ENCODE data around the gene RAB11B.
"Not testable (repeated sequence)": the region's sequence is repeated elsewhere in the genome, so short reads cannot be mapped to it uniquely, and the experiment has no call there.

The RAB11B gene

DNA sequence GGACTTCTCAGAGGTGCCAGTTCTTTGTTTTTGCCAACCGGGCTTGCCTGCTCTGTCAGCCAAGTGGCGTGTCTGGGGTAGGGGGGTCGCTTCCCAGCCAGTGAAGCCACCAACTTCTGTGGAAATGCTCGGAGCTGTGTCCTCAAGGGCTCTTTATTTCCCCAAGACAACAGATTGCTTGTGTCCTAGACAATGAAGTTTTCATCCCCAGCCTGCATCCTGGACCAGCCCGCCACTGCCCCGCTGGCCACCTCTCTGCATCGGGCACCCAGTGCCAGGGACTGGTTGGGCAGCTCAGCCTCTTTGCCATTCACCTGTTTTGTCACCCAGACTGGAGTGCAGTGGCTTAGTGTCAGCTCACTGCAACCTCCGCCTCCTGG, 3.7 kb downstream of the RAB11B start:
- DNase-seq (ENCODE audit: low read depth), result no peak

DNA sequence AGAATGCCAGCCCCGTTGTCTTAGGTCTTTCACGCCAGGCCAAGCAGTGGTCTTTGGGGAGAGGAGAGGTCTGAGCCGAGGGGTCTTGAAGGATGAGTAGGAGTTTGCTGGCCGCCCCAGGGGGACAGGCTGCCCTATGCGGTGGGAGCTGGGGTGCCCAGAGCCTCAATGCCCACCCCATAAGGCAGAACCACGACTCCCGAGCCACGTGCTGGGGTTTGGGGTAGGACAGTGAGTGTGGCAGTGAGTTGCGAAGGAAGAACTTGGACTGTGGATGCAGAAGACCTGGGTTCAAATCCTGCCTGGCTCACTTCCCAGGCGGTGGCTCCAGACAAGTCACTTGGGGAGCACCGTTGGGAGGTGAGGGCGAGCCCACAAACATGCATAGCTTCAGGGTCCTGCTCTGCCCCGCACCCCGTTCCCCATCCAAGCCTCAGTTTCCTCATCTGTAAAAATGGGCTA, 5.5 kb downstream of the RAB11B start:
- DNase-seq (ENCODE audit: low read depth), result no peak

DNA sequence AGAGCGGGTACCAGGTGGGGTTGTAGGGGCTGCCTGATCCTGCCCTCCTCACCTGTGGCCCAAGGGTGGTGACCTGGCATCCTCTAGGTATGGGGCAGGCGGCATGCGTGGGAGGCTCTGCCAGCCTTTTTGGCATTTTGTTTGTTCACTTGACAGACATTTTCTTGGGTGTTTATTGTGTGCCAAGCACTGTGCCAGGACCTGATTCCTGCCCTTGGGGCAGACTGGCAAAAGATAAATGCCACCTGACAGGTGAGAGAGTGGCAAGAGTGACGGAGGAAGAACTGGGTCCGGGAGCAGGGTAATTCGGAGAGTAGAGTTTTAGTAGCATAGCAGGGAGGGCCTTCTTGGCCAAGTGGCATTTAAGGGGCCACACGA, 6.0 kb downstream of the RAB11B start:
- no peak for DNase-seq (ENCODE audit: low read depth)

DNA sequence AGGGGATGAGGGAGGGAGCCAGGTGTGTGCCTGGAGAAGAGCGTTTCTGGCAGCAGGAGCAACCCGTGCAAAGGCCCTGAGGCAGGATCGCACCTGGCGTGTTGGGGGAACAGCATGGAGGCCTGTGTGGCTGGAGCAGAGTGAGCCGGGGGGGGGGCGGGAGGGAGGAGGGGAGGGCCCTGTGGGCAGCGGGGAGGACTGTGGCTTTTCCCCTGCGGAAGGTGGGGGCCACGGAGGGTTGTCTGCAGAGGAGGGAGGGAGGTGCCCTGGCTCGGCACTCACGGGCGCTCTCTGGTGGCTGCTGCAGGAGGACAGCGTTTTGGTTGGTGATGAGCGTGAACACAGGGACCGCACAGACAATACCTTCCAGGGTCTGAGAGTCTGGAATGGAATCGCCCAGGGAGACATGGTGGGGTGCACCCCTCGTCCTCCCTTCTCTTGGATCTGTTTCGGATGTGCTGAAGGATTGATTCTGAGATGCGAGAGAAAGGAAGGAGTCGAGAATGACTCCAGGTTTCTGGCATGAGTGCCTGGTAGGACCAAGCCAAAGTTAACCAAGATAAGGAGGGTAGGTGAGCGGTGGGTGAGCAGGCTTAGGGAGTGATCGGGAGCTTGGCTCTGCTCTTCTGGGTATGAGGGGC, 6.5 kb downstream of the RAB11B start:
- DNase-seq (ENCODE audit: low read depth), result peak; percentile 27

DNA sequence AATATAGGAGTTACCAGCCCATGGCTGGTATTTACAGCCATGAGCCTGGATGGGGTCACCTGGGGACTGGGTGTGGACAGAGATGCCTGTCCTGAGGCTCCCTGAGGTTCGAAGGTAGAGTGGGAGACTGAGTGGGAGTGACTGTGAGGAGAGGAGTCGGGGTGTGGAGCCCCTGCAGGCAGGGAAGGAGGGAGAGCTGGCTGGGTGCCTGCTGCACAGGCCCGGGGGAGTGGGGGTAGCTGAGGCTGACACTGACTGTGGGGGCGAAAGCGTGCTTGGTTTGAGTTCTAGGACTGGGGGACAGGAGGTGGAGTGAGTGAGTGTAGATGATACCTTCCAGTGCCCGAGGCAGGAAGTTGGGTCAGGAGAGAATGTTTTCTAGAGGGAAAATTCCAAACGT, 7.1 kb downstream of the RAB11B start:
- no peak for DNase-seq (ENCODE audit: low read depth)

DNA sequence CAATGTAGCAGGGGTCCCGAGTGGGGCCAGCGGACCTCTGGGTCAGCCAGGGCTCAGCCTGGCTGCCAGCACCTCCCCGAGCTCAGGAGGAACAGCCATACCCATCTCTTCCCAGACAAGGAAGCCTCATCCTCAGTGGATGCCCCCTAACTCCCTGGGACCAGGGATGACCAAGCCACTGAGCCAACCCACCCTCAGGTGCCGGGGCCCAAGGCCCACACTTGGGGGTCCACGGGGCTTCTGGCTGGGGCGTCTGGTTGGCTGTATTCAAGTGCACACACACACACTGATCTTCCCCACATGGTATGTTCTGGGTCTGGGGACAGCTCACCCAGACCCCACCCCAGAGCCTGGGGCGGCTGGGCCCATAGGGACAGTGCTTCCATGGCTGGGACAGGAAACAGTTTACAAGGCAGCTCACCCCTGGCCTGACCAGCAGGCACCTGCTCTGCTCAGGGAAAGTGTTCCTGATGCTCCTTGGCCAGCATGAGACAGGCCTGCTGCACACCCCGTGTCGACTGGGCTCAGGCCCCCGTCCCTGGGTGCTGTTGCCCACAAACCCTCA, 7.7 kb downstream of the RAB11B start:
- DNase-seq (ENCODE audit: low read depth), result no peak

DNA sequence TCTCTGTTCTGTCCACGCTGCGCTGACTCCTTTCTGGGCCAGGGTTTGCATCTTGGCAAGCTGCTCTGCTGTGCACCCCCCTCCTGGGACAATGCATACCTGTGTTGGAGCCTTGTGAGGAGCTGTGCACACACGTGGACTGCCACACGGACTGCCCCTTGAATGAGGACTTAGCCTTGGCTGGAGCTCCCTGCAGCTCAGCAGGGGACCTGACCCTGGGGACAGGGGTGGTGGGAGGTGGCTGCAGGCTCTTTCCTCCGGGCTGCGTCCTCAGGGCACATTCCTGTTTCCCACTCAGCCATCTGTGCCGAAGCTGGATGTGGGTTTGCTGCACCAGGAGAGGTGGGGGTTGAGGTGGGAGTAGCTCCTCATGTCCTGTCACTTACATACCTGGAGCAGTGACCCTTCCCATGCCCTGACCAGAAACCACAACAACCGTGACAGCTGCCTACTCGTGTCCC, 8.2 kb downstream of the RAB11B start:
- no peak for DNase-seq (ENCODE audit: low read depth)

DNA sequence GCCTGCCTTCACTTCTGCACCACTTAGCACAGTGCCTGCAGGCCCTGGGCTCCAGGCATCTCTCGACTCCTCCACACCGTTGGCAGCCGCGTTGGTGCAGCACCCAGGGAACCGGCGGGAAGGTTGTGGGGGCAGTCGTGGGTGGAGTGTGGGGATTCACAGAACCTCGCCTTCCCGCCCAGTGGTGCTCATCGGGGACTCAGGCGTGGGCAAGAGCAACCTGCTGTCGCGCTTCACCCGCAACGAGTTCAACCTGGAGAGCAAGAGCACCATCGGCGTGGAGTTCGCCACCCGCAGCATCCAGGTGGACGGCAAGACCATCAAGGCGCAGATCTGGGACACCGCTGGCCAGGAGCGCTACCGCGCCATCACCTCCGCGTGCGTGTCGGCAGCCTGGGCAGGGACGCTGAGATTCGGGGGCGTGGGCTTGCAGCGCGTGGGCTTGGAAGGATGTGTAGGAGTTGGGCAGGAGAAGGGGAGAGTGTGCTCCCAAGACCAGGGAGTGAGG, 9.6 kb downstream of the RAB11B start:
- DNase-seq (ENCODE audit: low read depth), result no peak

DNA sequence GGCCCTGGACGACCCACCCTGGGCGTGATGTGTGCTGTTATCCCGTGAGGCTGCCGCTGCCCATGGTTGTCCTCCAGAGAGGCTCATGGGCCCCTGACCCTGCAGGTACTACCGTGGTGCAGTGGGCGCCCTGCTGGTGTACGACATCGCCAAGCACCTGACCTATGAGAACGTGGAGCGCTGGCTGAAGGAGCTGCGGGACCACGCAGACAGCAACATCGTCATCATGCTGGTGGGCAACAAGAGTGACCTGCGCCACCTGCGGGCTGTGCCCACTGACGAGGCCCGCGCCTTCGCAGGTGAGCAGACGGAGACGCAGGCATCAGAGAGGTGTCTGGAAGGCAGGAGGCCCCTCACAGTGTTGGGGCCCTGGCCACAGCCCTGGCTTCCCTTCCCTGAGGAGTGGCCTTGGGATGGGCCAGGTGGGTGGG, 11.8 kb downstream of the RAB11B start:
- no peak for DNase-seq (ENCODE audit: low read depth)

DNA sequence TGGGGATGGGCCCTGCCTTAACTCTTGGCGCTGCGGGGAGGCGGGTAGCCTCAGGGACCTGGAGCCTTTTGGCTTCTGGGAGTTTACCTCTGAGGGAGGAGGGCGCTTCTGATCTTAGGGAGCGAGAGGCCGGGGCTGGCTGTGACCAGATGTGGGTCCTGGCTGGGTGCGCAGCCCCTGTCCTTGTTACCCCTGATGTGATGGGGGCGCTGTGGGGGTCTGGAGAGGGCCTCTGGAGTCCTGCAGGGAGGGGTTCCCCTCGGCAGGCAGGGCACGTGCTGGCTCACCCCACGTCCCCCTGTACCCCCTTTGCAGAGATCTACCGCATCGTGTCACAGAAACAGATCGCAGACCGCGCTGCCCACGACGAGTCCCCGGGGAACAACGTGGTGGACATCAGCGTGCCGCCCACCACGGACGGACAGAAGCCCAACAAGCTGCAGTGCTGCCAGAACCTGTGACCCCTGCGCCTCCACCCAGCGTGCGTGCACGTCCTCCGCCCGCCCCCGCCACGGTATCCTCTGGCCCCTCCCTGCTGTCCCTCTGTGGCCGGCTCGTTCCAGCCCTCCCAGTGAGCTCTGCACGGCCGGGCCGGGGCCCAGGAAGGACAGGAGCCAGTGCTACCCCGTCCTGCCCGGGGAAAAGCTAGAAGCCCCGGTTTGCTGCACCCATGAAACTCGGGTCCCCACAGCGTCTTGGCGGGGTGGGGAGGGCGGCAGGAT, 13.1 kb downstream of the RAB11B start:
- no peak for DNase-seq (ENCODE audit: low read depth)

DNA sequence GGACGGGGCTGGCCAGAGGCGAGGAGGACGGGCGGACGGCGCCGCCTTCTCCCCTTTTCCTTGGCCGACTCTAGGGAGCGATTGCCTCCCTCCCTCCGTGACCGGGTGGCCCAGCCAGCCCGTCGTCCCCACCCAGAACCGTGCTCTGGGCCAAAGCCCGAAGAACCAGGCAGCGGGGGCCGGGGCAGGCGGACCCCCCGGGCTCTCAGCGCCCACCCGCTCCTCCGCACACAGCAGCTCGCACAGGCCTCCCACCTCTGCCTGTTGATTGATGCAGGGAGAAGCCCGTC, 13.6 kb downstream of the RAB11B start:
- no peak for DNase-seq (ENCODE audit: low read depth)

DNA sequence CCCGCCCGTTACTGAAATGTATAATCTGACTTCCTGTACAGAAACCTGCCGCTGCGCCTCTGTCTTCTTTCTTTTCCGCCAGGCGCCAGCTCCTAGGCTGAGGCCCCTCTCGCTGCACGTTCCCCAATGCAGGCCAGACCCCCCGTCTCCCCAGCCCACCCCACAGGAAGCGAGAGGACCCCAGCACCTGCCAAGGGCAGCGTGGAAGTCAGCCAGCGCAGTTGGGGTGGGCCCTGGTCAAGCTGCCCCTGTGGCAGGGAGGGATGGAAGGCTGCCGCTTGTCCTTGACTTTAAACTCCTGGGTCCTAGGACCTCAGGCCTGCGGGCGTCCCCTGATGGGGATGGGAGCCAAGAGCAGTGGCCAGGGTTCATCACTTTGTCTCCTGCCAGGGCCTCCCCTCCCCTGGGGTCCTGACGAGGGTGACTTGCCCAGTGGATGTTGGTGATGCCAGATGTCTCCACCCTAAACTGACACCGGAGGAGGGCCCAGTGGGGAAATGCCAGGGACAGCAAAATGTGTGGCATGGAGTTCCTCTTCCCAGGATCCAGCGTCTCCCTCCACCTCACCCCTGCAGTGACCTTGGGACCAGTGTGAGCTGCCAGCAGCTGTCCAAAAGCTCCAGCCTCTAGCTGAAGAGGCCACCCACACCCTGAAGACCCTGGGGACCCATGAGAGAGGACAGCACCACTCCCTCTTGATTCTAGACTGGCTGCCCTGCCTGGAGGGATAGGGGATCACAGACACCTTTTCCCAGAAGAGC, 14.4 kb downstream of the RAB11B start:
- no peak for DNase-seq (ENCODE audit: low read depth)

DNA sequence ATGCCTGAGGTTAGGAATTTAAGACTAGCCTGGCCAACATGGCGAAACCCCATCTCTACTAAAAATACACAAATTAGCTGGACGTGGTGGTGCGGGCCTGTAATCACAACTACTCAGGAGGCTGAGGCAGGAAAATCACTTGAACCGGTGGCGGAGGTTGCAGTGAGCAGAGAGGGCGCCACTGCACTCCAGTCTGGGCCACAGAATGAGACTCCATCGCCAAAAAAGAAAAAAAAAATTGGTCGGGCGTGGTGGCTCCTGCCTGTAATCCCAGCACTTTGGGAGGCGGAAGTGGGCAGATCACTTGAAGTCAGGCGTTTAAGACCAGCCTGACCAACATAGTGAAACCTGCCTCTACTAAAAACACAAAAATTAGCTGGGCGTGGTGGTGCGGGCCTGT, 20.6 kb downstream of the RAB11B start:
- not testable (repeated sequence) for DNase-seq (ENCODE audit: low read depth)

DNA sequence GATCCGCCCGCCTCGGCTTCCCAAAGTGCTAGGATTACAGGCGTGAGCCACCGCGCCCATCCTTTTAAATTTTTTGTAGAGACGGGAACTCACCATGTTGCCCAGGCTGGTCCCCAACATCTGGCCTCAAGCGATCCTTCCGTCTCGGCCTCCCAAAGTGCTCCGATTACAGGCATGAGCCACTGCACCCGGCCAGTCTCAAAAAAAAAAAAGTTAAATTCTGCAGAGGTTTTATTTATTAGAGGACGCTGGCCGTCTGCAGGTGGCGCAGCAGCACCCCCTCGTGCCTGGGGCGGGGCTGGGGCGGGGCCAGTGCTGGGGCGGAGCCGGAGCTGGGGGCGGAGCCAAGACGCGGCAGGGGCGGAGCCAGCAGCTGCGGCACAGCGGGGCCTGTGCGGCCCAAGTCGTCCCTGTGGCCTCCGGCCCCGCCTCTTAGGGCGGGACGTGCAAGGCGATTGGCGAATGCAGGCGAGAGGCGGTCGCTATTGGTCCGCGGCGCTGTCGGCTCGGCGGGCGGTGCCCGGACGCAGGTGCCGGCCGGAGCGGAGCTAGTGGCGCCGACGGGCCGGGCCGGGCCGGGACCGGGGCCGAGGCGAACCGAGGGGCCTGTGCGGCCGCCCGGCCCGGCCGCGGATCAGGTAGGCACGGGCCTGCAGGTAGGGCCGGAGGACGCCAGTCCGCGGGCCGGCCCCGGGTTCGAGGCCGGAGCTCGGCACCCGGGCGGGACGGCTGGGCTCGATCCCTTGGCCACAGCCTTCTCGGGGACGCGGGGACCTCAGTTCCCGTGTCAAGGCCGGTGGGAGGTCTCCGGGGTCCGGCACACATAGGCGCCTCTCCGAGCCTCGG, 22.8 kb downstream of the RAB11B start, which contains the start of gene MARCHF2:
TSS of gene MARCHF2 (plus strand) at position 523 of the 846 bp plus-strand sequence. CDS start 8,536 bp downstream, outside the sequence.
- DNase-seq (ENCODE audit: low read depth), result peak; percentile 90

DNA sequence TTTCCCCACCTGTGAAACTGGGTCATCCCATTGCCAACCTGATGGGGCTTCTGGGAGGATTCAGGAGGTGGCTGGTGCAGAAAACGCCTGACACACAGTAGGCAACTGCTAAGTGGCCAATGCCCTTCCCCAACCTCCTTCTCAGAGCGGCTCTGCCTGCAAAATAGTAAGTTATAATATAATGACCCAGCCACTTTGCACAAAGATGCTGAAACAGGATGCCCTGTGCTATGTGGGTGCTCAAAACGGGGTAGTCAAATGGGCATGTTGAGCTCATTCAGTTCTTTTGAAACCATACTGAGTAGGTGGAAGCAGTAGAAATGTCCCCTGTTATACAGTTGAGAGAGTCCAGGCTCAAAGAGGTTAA, 23.5 kb downstream of the RAB11B start:
- no peak for DNase-seq (ENCODE audit: low read depth)

DNA sequence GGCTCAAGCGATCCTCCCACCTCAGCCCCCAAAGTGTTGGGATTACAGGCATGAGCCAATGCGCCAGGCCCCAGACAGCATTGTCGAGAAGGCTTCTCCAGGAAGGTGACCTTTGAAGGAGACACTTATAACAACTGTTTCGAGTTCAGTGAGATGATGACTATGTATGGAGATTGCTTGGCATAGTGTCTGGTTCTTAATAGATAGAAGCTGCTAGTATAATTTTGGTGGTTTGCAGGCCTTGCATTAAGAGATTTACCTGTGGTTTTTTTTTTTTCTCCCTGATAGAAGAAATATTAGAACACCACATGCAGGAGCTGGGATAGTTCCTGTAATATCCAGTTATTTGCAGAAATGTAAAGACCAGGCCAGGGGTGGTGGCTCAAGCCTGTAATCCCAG, 26.6 kb downstream of the RAB11B start:
- DNase-seq (ENCODE audit: low read depth), result no peak

DNA sequence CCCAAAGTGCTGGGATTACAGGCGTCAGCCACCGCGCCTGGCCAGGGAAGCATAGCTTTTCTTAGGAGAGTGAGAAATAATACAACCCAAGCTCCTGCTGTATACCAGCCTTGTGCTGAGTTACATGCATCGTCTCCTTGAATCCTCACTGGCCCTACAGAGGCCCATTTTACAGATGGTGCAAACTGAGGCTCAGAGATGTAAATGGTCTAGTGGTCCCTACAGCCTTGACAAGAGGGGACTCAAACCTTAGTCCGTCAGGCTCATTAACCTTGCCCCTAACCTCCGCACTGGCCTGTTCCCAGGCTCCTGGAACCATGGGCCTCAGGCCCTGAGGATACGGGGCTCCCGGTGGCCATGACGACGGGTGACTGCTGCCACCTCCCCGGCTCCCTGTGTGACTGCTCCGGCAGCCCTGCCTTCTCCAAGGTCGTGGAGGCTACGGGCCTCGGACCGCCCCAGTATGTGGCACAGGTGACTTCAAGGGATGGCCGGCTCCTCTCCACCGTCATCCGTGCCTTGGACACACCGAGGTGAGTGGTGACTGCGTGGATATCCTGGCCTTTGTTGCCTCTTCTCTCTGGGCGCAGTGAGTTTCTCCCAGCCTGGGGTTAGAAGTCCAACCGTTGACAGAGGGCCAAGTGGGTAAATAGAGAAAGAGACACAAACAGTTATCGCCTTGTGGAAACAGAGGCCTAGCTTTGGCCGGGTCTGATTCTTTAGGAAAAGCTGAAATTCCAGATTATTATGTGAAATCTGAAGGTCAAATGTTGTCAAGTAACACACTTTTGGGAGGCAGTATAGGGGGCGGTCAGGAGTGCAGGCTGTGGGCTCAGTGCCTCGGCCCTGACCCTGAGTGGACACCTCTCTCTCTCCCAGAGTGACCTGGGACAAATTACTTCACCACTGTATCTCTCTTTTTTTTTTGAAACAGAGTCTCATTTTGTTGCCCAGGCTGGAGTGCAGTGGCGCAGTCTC, 31.6 kb downstream of the RAB11B start:
- no peak for DNase-seq (ENCODE audit: low read depth)

DNA sequence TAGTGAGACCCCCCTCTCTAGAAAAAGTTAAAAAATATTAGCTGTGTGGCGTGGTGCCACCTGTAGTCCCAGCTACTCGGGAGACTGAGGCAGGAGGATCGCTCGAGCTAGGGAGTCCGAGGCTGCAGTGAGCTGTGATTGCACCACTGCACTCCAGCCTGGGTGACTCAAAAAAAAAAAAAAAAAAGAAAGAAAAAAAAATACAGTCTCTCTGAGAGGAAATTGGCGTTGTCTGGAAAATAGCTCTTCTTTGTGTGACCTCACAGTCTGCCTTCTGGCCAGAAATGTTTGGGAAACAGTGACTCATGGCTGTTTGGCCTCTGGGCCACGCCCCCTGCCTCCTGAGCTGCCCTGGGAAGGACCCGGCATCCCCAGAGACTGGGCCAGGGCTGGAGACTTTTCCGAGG, 33.7 kb downstream of the RAB11B start:
- DNase-seq (ENCODE audit: low read depth), result no peak

DNA sequence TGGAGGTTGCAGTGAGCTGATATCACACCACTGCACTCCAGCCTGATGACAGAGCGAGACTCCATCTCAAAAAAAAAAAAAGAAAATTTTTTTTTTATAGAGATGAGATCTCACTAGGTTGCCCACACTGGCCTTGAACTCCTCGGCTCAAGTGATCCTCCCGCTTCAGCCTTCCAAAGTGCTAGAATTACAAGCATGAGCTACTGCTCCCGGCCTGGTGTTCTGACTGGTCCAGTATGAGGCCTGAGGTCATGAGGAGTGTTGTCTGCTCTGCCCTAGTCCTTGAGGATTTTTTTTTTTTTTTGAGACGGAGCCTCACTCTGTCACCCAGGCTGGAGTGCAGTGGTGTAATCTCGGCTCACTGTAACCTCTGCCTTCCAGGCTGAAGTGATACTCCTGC, 35.2 kb downstream of the RAB11B start:
- DNase-seq (ENCODE audit: low read depth), result not testable (repeated sequence)

DNA sequence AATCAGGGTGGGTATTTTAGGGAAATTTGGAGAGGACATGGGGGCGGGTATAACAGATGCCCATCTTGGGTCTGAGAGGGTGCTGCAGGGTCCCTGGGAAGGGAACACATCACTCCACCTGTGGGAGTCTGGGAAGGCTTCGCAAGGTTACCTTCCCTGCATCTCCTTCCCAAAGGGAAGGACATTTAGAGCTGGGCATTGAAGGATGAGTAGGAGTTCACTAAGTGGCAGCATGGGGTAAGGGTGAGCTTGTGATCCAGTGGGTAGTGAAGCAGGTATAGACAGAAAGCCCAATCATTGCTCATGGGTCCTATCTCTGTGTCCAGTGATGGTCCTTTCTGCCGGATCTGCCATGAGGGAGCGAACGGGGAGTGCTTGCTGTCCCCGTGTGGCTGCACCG, 36.1 kb downstream of the RAB11B start:
- no peak for DNase-seq (ENCODE audit: low read depth)
